K562 (cell line): ENCODE measurements around the gene GPATCH2L. TPM values are rescaled to one million over a fixed set of nuclear protein-coding genes. Genes with fewer than 3 reads are reported as not detected.

Source experiments
- ATAC-seq: fragments of 200-7000 bp; cut with Tn5 transposase; 3 replicates; pipeline ENCODE4 v1.9.1; 2020; ENCODE audit warnings: moderate library complexity
- BruUV-seq: library from RNA; stranded (reverse); fragments of 400-500 nt; replicated peaks from 2 replicates; lab custom pipeline; 2021; lab: Mats Ljungman, UMichigan
- CTCF ChIA-PET: fragments of 300-600 bp; formaldehyde crosslinking; extraction: SDS; loops from one replicate; lab custom pipeline; 2021; ENCODE audit warnings: low intra/inter-chr PET ratio; lab: Yijun Ruan, JAX
- POLR2A ChIA-PET: fragments of 300-600, 350-650 bp; sonication (Branson Sonifier 250); formaldehyde crosslinking; extraction: SDS; loops from one replicate; lab custom pipeline; 2021; ENCODE audit warnings: antibody characterized with exemption, inconsistent platforms; lab: Yijun Ruan, JAX
- DNase-seq, 4 experiments: peaks; one replicate each; pipeline versions ENCODE4 v3.0.0 to v3.0.0-alpha.2; 2011 to 2018; ENCODE audit warnings: low spot score in 3 of 4, mixed read lengths in 3 of 4; ENCODE audit errors: extremely low read depth in 1 of 4
- FAIRE-seq: peaks from 2 replicates; lab custom pipeline; 2011; peaks lifted over from hg19 to GRCh38; lab: Jason Lieb, UNC
- H2AFZ ChIP-seq: 2 replicates; pipeline ENCODE4 v1.6.0; 2011; ENCODE audit warnings: low read depth, low read length, control low read depth, inconsistent platforms
- H3K27ac ChIP-seq: fragments of 200-600 bp; 3 replicates; pipeline ENCODE4 v1.8.0; 2011; ENCODE audit warnings: low read depth, mild to moderate bottlenecking, control low read depth, inconsistent platforms, low read length, moderate library complexity, mixed read lengths; ENCODE audit errors: extremely low read depth
- H3K27me3 ChIP-seq, 2 experiments: fragments of 300-600 bp in 1 of 2; 2 replicates in 1 of 2; 3 replicates in 1 of 2; pipeline versions ENCODE4 v1.6.0 to v1.8.0; 2011; ENCODE audit warnings: inconsistent platforms in 2 of 2, low read length in 2 of 2, mild to moderate bottlenecking in 1 of 2, mixed read lengths in 1 of 2, moderate library complexity in 1 of 2; ENCODE audit not compliant: control insufficient read depth in 2 of 2, insufficient read depth in 2 of 2
- H3K36me3 ChIP-seq: fragments of 300-600 bp; 3 replicates; pipeline ENCODE4 v1.8.0; 2011; ENCODE audit warnings: mild to moderate bottlenecking, low read length, inconsistent platforms; ENCODE audit not compliant: control insufficient read depth, insufficient read depth
- H3K4me1 ChIP-seq, 2 experiments: fragments of 200-600 bp in 1 of 2; replicated peaks in 1 of 2; 2 replicates in 1 of 2; 3 replicates in 1 of 2; pipeline versions ENCODE4 v1.5.1 to v1.8.0; 2011; ENCODE audit warnings: inconsistent platforms in 2 of 2, low read length in 2 of 2, mild to moderate bottlenecking in 1 of 2, mixed read lengths in 1 of 2, moderate library complexity in 1 of 2; ENCODE audit not compliant: control insufficient read depth in 2 of 2, insufficient read depth in 2 of 2
- H3K4me2 ChIP-seq: 2 replicates; pipeline ENCODE4 v1.6.1; 2011; ENCODE audit warnings: low read length, control low read depth, inconsistent platforms, mixed read lengths; ENCODE audit not compliant: insufficient read depth
- H3K4me3 ChIP-seq: fragments of 200-600 bp; sonication (generic), shearing (Covaris generic); 2 replicates; pipeline ENCODE4 v1.5.1; 2016; ENCODE audit warnings: control low read depth, inconsistent platforms
- H3K79me2 ChIP-seq: fragments of 200-600 bp; 3 replicates; pipeline ENCODE4 v1.8.0; 2011; ENCODE audit warnings: low read length, inconsistent platforms; ENCODE audit not compliant: control insufficient read depth, insufficient read depth
- H3K9ac ChIP-seq, 2 experiments: 2 replicates each; pipeline versions ENCODE4 v1.6.0 to v1.6.1; 2011; ENCODE audit warnings: low read depth in 2 of 2, low read length in 2 of 2, control low read depth in 1 of 2, inconsistent platforms in 1 of 2, mild to moderate bottlenecking in 1 of 2, mixed read lengths in 1 of 2; ENCODE audit not compliant: insufficient read depth in 1 of 2
- H3K9me1 ChIP-seq: one replicate; pipeline ENCODE4 v1.6.0; 2011; ENCODE audit warnings: inconsistent platforms, mild to moderate bottlenecking, low read length, moderate library complexity; ENCODE audit not compliant: control insufficient read depth, insufficient read depth
- H3K9me3 ChIP-seq: replicated peaks from 2 replicates; pipeline ENCODE4 v1.5.1; 2011; ENCODE audit warnings: low read depth, low read length, inconsistent platforms; ENCODE audit not compliant: control insufficient read depth, insufficient read depth
- H4K20me1 ChIP-seq: replicated peaks from 2 replicates; pipeline ENCODE4 v1.6.1; 2011; ENCODE audit warnings: low read length, inconsistent platforms, mixed read lengths; ENCODE audit not compliant: control insufficient read depth, insufficient read depth
- CSDE1 ChIP-seq, 2 experiments: fragments of 450-650 bp; IDR thresholded peaks; 2 replicates each; pipeline ENCODE4 v1.6.1; 2016; ENCODE audit warnings: mild to moderate bottlenecking in 1 of 2
- EP300 ChIP-seq: IDR thresholded peaks from 2 replicates; pipeline ENCODE4 v1.6.1; 2012; ENCODE audit warnings: low read length, improper control_type of control experiment
- ESRRA ChIP-seq: fragments of 450-650 bp; IDR thresholded peaks from 2 replicates; pipeline ENCODE4 v1.6.1; 2014; ENCODE audit warnings: low read depth, mild to moderate bottlenecking, moderate library complexity, borderline replicate concordance
- HDGF ChIP-seq: fragments of 450-650 bp; IDR thresholded peaks from 2 replicates; pipeline ENCODE4 v1.6.1; 2016
- HMG20B ChIP-seq: fragments of 250-450 bp; sonication (Bioruptor Pico); IDR thresholded peaks from 2 replicates; pipeline ENCODE4 v1.5.0; 2021; ENCODE audit warnings: mild to moderate bottlenecking
- KLF6 ChIP-seq: fragments of 250-450 bp; sonication (Bioruptor Pico); IDR thresholded peaks from 2 replicates; pipeline ENCODE4 v1.4.0; 2020; ENCODE audit warnings: mild to moderate bottlenecking, moderate library complexity, borderline replicate concordance
- MBD2 ChIP-seq: sonication (generic); IDR thresholded peaks from 2 replicates; pipeline ENCODE4 v1.6.1; 2016; ENCODE audit warnings: low read depth, borderline replicate concordance
- MIER1 ChIP-seq: fragments of 450-650 bp; IDR thresholded peaks from 2 replicates; pipeline ENCODE4 v1.6.1; 2016; ENCODE audit warnings: antibody characterized with exemption, mild to moderate bottlenecking, low read depth
- NBN ChIP-seq: fragments of 450-650 bp; IDR thresholded peaks from 2 replicates; pipeline ENCODE4 v1.6.1; 2016; ENCODE audit warnings: low read depth, mild to moderate bottlenecking
- NCOA2 ChIP-seq, 2 experiments: fragments of 450-650 bp; IDR thresholded peaks; 2 replicates each; pipeline ENCODE4 v1.6.1; 2018; ENCODE audit warnings: mild to moderate bottlenecking in 2 of 2, moderate library complexity in 1 of 2; ENCODE audit not compliant: partially characterized antibody in 2 of 2
- NFXL1 ChIP-seq: fragments of 450-650 bp; formaldehyde crosslinking; IDR thresholded peaks from 2 replicates; pipeline ENCODE4 v1.4.0; 2021; ENCODE audit warnings: mild to moderate bottlenecking
- NR2C1 ChIP-seq, 2 experiments: fragments of 450-650 bp; IDR thresholded peaks; 2 replicates each; pipeline ENCODE4 v1.6.1; 2017; ENCODE audit warnings: mild to moderate bottlenecking in 2 of 2, antibody characterized with exemption in 1 of 2, inconsistent platforms in 1 of 2, missing compliant biosample characterization in 1 of 2, missing genetic modification characterization in 1 of 2
- RUNX1 ChIP-seq: sonication (generic); IDR thresholded peaks from 2 replicates; pipeline ENCODE4 v1.6.1; 2016; ENCODE audit warnings: antibody characterized with exemption, low read depth
- XRCC3 ChIP-seq: fragments of 450-650 bp; IDR thresholded peaks from 2 replicates; pipeline ENCODE4 v1.6.1; 2017; ENCODE audit warnings: mild to moderate bottlenecking, moderate library complexity
- ZNF174 ChIP-seq: fragments of 250-450 bp; sonication (Bioruptor Pico); IDR thresholded peaks from 2 replicates; pipeline ENCODE4 v1.4.0; 2020; ENCODE audit warnings: mild to moderate bottlenecking
- ZNF347 ChIP-seq: fragments of 450-650 bp; formaldehyde crosslinking; IDR thresholded peaks from 2 replicates; pipeline ENCODE4 v1.4.0; 2020; ENCODE audit warnings: low read depth, mild to moderate bottlenecking, moderate library complexity
- ZNF766 ChIP-seq: fragments of 200-800 bp; sonication (Bioruptor generic); conservative IDR thresholded peaks from 2 replicates; pipeline ENCODE4 v1.6.1; 2016; ENCODE audit warnings: missing genetic modification characterization, missing compliant biosample characterization
- WGBS: fragments of 100-300 bp; shearing (Covaris generic); methylation state at CpG from one replicate; pipeline ENCODE4 v1.1.6; 2016; ENCODE audit warnings: low coverage, mixed read lengths; ENCODE audit not compliant: insufficient coverage; ENCODE audit errors: missing lambda C conversion rate; 5-methylcytosine and 5-hydroxymethylcytosine counted together
- in situ Hi-C: fragments of 300-500 bp; cut with MboI; formaldehyde crosslinking; loops from 4 replicates; pipeline ENCODE4 v1.15.0; 2018; ENCODE audit warnings: inconsistent platforms, mixed read lengths
- intact Hi-C: fragments of 100-400 bp; cut with micrococcal nuclease; formaldehyde crosslinking; loops from 2 replicates; pipeline ENCODE4 v1.14.2; 2022
- polyA plus RNA-seq, 8 experiments: library from polyadenylated mRNA; depleted of rRNA in 4 of 8; stranded (reverse) in 5 of 8; unstranded in 3 of 8; fragments of >200 nt; fragmentation: Nextera tagmentation in 2 of 8; fragmentation: Illumina TruSeq in 1 of 8; extraction: Ambion mirVana in 2 of 8; extraction: Trizol in 1 of 8; gene quantifications; 2 replicates each; pipeline versions ENCODE4 v1.2.1 to v1.2.3, GENCODE V29; 2011 to 2014; ENCODE audit warnings: inconsistent platforms in 1 of 8, missing spikeins in 1 of 8
- total RNA-seq, 7 experiments: library from RNA; depleted of rRNA in 6 of 7; stranded (reverse); fragments of >200 nt in 6 of 7; fragmentation: Illumina TruSeq in 2 of 7; extraction: Trizol in 2 of 7; gene quantifications; 2 replicates each; pipeline versions ENCODE4 v1.2.1 to v1.2.3, GENCODE V29; 2011 to 2021; ENCODE audit warnings: low replicate concordance in 1 of 7
- TF ChIP-seq, protein P1 (sequence below): sonication (generic); formaldehyde crosslinking; IDR thresholded peaks from 2 replicates; pipeline ENCODE4 v1.8.0; 2022; ENCODE audit warnings: mild to moderate bottlenecking, missing genetic modification reagents

GPATCH2L gene
- total and polyA plus RNA-seq, 9 of the 15 experiments (the other 6 are each of a cell fraction or from before 2014, with no cell fraction given), result 13.1 to 39.6 (median 20.0) TPM

GRCh38 chr14:76236172-76237130, 84.7 kb downstream of the GPATCH2L start:
- FAIRE-seq, result no peak
- TF ChIP-seq ZNF174, result no peak
- TF ChIP-seq NR2C1 (IDR thresholded peaks at IDR 0.05), result no peak
- no peak for TF ChIP-seq NR2C1 (tag; IDR thresholded peaks at IDR 0.05)
- no peak for TF ChIP-seq MBD2
- TF ChIP-seq NFXL1, result no peak
- TF ChIP-seq RUNX1, result no peak
- no peak for TF ChIP-seq HDGF
- TF ChIP-seq XRCC3, result no peak
- TF ChIP-seq ZNF347 (CRISPR knock-in tag), result no peak
- no peak for TF ChIP-seq HMG20B (CRISPR knock-in tag)
- no peak for TF ChIP-seq CSDE1 (IDR thresholded peaks at IDR 0.05)
- no peak for TF ChIP-seq EP300
- no peak for TF ChIP-seq MIER1
- TF ChIP-seq, protein P1, sequence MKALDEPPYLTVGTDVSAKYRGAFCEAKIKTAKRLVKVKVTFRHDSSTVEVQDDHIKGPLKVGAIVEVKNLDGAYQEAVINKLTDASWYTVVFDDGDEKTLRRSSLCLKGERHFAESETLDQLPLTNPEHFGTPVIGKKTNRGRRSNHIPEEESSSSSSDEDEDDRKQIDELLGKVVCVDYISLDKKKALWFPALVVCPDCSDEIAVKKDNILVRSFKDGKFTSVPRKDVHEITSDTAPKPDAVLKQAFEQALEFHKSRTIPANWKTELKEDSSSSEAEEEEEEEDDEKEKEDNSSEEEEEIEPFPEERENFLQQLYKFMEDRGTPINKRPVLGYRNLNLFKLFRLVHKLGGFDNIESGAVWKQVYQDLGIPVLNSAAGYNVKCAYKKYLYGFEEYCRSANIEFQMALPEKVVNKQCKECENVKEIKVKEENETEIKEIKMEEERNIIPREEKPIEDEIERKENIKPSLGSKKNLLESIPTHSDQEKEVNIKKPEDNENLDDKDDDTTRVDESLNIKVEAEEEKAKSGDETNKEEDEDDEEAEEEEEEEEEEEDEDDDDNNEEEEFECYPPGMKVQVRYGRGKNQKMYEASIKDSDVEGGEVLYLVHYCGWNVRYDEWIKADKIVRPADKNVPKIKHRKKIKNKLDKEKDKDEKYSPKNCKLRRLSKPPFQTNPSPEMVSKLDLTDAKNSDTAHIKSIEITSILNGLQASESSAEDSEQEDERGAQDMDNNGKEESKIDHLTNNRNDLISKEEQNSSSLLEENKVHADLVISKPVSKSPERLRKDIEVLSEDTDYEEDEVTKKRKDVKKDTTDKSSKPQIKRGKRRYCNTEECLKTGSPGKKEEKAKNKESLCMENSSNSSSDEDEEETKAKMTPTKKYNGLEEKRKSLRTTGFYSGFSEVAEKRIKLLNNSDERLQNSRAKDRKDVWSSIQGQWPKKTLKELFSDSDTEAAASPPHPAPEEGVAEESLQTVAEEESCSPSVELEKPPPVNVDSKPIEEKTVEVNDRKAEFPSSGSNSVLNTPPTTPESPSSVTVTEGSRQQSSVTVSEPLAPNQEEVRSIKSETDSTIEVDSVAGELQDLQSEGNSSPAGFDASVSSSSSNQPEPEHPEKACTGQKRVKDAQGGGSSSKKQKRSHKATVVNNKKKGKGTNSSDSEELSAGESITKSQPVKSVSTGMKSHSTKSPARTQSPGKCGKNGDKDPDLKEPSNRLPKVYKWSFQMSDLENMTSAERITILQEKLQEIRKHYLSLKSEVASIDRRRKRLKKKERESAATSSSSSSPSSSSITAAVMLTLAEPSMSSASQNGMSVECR (CRISPR knock-in tag), result no peak
- TF ChIP-seq ESRRA, result no peak
- no peak for TF ChIP-seq ZNF766
- TF ChIP-seq NCOA2 (IDR thresholded peaks at IDR 0.05; ENCODE audit: partially characterized antibody in 2 of 2), result no peak
- no peak for TF ChIP-seq NBN
- no peak for TF ChIP-seq KLF6
- Histone ChIP-seq H4K20me1 (no peaks in the 10 kb centered on the region), H3K27me3 (no peaks in the 10 kb centered on the region), H3K27ac (no peak overlapping the region), H3K9me1 (no peaks in the 10 kb centered on the region), H3K79me2 (no peaks in the 10 kb centered on the region), H3K9ac (no peak overlapping the region), H3K4me3 (no peak overlapping the region), H3K9me3 (no peaks in the 10 kb centered on the region), H2AFZ (no peak overlapping the region), H3K36me3 (no peaks in the 10 kb centered on the region), H3K4me1 (no peaks in the 10 kb centered on the region), H3K4me2 (no peak overlapping the region)
- CTCF ChIA-PET, result no interaction called here
- 70% methylated on average over 13 of the region's 13 CpGs for WGBS
- ATAC-seq, result no peak
- intact Hi-C loops (no loop called here), in situ Hi-C loops (no loop called here)
- POLR2A ChIA-PET, result no interaction called here
- no TSS peak for BruUV-seq
- DNase-seq, result no peak
